ENCODE measurements around the gene MYO10. TPM values are rescaled to one million over a fixed set of nuclear protein-coding genes. Genes with fewer than 3 reads are reported as not detected.

The MYO10 gene
- total RNA-seq, 1 donor from 2014 or later, result 23.1 TPM

- DNase-seq, result no peak
- H3K4me3 Mint-ChIP-seq (ENCODE audit: unreplicated experiment), result peak overlapping the region; percentile 59
- no peak for TF ChIP-seq CTCF (IDR thresholded peaks at IDR 0.05; ENCODE audit: partially characterized antibody, unreplicated experiment)
- H3K27ac Mint-ChIP-seq (ENCODE audit: unreplicated experiment), result peak overlapping the region; percentile 78
- no peaks in the 10 kb centered on the region for H3K36me3 Mint-ChIP-seq (ENCODE audit: unreplicated experiment)
- peaks cover 16% of the 10 kb centered on the region for H3K9me3 Mint-ChIP-seq (ENCODE audit: unreplicated experiment)
- peaks cover 61% of the 10 kb centered on the region for H3K4me1 Mint-ChIP-seq (ENCODE audit: low read depth, unreplicated experiment)
- peaks cover 10% of the 10 kb centered on the region for H3K27me3 Mint-ChIP-seq (ENCODE audit: unreplicated experiment)
Observed at GRCh38 chr5:16737620-16738364, 198.3 kb downstream of the MYO10 start.

GRCh38 chr5:16737209-16737608 lies 198.9 kb downstream of the MYO10 start:
- Mint-ChIP-seq H3K9me3 (ENCODE audit: unreplicated experiment) (peaks cover 16% of the 10 kb centered on the region), H3K27ac (ENCODE audit: unreplicated experiment) (peak overlapping the region; percentile 78), H3K4me1 (ENCODE audit: low read depth, unreplicated experiment) (peaks cover 64% of the 10 kb centered on the region), H3K4me3 (ENCODE audit: unreplicated experiment) (peak overlapping the region; percentile 59), H3K27me3 (ENCODE audit: unreplicated experiment) (peaks cover 13% of the 10 kb centered on the region), H3K36me3 (ENCODE audit: unreplicated experiment) (no peaks in the 10 kb centered on the region)
- no peak for DNase-seq
- no peak for TF ChIP-seq CTCF (IDR thresholded peaks at IDR 0.05; ENCODE audit: partially characterized antibody, unreplicated experiment)

DNA sequence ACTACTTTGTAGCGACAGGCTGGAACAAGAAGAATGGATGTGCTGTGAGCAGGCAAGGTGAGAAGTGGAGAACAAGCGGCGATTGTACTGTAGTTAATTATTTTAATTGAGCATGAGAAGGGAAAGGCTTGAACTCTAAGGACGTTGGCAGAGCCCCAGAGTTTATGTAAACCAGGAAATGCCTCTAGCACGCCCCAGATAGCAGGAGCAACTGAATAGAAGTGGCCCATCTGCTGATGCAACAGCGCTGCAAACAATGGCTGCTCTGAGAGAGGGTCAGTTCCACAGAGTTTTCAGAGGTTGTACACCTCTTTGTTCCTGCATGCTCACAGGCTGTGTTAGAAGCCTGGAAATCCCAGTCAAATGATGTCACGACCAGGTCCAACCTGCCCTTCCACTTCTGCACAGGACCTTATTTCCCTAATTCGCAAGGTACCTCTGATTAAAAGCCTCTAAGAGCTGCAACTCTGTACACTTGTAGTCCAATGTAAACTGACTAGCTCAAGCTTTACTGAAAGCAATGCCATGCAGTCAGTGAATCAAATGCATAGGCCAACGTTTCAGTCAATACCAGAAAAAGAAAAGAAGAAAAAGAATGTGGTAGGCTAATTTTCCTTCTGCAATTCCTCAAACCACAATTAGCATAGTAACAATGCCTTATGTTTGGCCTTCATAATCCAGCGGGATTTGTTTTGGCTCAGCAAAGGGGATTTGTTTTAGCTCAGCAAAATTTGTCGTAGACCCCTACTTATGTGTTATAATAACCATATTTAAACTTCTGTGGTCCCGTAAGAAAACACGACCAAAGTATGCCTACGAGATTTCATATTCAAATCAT lies 199.7 kb downstream of the MYO10 start:
- peaks cover 16% of the 10 kb centered on the region for H3K9me3 Mint-ChIP-seq (ENCODE audit: unreplicated experiment)
- no peak for TF ChIP-seq CTCF (IDR thresholded peaks at IDR 0.05; ENCODE audit: partially characterized antibody, unreplicated experiment)
- peaks cover 62% of the 10 kb centered on the region for H3K4me1 Mint-ChIP-seq (ENCODE audit: low read depth, unreplicated experiment)
- peak; percentile 50 for DNase-seq
- H3K27ac Mint-ChIP-seq (ENCODE audit: unreplicated experiment), result peak overlapping the region; percentile 94
- H3K27me3 Mint-ChIP-seq (ENCODE audit: unreplicated experiment), result peaks cover 13% of the 10 kb centered on the region
- H3K4me3 Mint-ChIP-seq (ENCODE audit: unreplicated experiment), result peak overlapping the region; percentile 63
- H3K36me3 Mint-ChIP-seq (ENCODE audit: unreplicated experiment), result no peaks in the 10 kb centered on the region

- no peak for DNase-seq
- Mint-ChIP-seq H3K27me3 (ENCODE audit: unreplicated experiment) (peaks cover 14% of the 10 kb centered on the region), H3K4me1 (ENCODE audit: low read depth, unreplicated experiment) (peaks cover 59% of the 10 kb centered on the region), H3K36me3 (ENCODE audit: unreplicated experiment) (no peaks in the 10 kb centered on the region), H3K27ac (ENCODE audit: unreplicated experiment) (peak overlapping the region; percentile 94), H3K9me3 (ENCODE audit: unreplicated experiment) (peaks cover 14% of the 10 kb centered on the region), H3K4me3 (ENCODE audit: unreplicated experiment) (peak overlapping the region; percentile 63)
- no peak for TF ChIP-seq CTCF (IDR thresholded peaks at IDR 0.05; ENCODE audit: partially characterized antibody, unreplicated experiment)
Observed at GRCh38 chr5:16735101-16736060, 200.7 kb downstream of the MYO10 start.

All from glutamatergic neuron (in vitro differentiated cells).